ENCODE data around the gene SACM1L.

The SACM1L gene

DNA sequence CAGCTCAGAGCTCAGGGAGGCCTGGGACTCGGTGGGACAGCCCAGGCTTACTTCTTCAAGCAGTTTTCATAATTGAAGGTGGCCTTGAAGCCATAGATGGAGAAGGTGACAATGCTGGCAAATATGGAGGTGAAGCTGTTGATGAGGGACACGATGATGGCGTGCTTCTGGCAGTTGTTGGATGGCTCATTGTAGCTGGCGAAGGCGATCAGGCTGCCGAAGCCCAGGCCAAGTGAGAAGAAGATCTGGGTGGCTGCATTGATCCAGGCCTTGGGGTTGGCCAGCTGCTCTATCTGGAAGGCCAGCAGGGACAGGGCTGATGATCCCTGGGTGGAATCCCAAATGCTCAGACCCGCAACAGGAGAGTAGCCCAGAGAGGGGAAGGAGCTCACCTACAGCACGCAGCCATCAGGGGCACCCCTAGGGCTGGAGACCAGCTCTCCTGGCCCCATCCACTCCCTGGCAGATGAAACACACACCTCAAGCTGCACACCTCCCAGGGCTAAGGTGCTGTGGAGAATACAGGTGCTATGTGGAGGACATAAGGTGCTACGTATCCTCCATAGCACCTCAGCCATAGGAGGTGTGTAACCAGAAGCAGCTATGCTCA, 82.1 kb downstream of the SACM1L start:
- TF ChIP-seq, protein P1, sequence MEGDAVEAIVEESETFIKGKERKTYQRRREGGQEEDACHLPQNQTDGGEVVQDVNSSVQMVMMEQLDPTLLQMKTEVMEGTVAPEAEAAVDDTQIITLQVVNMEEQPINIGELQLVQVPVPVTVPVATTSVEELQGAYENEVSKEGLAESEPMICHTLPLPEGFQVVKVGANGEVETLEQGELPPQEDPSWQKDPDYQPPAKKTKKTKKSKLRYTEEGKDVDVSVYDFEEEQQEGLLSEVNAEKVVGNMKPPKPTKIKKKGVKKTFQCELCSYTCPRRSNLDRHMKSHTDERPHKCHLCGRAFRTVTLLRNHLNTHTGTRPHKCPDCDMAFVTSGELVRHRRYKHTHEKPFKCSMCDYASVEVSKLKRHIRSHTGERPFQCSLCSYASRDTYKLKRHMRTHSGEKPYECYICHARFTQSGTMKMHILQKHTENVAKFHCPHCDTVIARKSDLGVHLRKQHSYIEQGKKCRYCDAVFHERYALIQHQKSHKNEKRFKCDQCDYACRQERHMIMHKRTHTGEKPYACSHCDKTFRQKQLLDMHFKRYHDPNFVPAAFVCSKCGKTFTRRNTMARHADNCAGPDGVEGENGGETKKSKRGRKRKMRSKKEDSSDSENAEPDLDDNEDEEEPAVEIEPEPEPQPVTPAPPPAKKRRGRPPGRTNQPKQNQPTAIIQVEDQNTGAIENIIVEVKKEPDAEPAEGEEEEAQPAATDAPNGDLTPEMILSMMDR (IDR thresholded peaks at IDR 0.05; ENCODE audit: borderline replicate concordance, insufficient read depth, low read depth, low read length), result no peak
- H3K4me3 ChIP-seq (ENCODE audit: low read depth, low read length), result no peak overlapping the region

DNA sequence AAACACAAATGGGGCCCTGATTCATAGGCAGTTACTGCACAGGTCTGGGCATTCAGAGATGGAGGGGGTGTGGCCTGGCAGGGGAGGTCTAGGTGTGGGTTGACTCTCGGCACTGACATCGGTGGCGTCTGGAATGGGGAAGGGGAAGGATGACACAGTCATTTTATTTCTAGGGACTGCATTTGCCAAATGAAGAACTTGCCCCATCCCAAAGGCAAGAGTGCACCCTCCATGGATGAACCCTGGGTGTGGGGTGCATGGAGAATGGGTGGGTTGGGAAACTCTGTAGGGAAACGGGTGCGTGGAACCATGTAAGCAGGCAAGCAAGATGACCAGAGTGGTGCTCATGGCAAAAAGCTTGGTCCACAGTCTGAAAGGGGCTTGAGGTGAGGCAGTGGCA, 82.6 kb downstream of the SACM1L start:
- TF ChIP-seq, protein P1 (IDR thresholded peaks at IDR 0.05; ENCODE audit: borderline replicate concordance, insufficient read depth, low read depth, low read length), result no peak
- no peak overlapping the region for H3K4me3 ChIP-seq (ENCODE audit: low read depth, low read length)

DNA sequence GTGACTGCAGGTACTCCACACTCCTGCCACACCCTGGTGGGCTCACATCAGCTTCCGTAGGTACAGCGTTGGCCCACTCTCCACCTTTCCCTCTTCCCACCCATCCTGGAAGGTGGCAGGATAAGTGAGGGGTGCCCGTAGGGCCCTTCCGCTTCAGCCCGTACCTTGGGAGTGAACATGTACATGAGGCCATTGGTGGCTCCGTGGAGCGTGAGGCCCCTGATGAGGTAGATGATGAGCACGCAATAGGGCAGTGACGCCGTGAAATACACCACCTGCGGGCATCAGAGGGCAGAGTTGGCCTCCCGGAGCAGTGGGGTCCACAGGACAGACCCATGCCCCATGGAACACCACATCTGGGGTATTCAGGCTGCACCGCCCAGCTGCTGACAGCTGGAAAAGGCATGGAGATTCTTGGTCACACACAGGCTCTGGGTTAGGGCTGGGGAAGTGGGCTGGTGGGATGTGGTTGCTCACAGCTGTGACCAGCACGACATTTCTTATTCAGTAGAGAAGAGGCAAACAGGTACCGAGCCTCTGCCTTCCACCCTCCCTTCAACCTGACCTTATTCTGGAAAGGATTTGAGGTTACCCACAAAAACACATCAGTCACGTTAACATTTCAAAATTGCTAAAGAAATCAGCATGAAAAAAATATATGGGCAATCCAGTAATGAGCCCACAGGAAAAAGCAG, 83.3 kb downstream of the SACM1L start:
- TF ChIP-seq, protein P1 (IDR thresholded peaks at IDR 0.05; ENCODE audit: borderline replicate concordance, insufficient read depth, low read depth, low read length), result no peak

DNA sequence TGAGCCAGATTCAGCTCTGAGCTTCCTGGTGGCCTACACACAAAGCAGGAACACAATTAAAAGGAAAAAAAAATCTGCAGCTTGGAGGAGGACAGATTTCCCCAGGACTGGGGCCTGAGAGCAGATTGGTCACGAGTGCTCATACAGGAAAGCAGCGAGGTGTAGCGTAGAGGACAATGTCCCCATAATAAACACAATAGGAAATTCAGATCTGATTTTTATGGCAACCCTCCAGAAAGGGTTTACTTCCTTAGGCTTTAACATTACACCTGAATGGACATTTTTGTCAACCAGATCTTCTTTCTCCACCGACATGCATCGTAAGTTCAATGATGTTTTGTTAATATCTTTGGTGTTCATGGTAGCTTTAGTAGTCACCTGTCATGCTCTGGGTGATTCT, 83.9 kb downstream of the SACM1L start:
- TF ChIP-seq, protein P1 (IDR thresholded peaks at IDR 0.05; ENCODE audit: borderline replicate concordance, insufficient read depth, low read depth, low read length), result no peak
- no peak overlapping the region for H3K4me3 ChIP-seq (ENCODE audit: low read depth, low read length)

More for the DNA sequence above, 83.3 kb downstream of the SACM1L start:
- H3K4me3 ChIP-seq (ENCODE audit: low read depth, low read length), result no peak overlapping the region

DNA sequence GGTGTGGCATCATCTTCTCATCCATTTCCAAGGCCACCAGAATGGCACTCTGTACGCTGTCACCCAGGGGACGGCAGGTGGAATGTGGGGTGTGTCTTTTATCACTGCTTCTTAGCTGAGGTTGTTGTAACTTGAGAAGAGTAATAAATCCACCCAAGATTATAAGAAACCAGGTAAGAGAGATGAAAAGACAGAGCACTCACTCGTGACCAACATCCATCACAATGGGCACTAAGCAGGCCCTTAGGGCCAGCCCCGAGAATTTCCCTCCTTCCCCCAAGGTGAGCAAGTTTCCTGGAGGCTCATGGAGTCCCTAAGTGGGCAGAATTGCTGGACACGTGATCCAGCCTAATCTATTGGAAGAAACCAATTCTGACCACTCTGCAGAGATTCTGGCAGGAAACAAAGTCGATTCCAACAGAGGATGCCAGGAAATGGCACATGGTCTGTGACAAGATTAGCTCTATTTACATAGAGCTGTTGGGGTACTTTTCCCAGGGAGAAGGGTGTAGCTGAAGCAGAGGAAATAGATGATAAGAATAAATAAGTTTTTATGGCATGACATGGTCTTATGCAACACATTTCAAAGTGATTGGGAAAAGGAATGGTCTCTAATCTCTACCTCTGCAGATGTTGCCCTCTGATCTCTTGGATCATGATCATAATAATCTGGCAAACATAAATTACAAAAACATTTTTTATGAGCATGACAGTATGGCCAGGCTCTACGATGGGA, 84.7 kb downstream of the SACM1L start:
- TF ChIP-seq, protein P1 (IDR thresholded peaks at IDR 0.05; ENCODE audit: borderline replicate concordance, insufficient read depth, low read depth, low read length), result no peak
- no peak overlapping the region for H3K4me3 ChIP-seq (ENCODE audit: low read depth, low read length)

DNA sequence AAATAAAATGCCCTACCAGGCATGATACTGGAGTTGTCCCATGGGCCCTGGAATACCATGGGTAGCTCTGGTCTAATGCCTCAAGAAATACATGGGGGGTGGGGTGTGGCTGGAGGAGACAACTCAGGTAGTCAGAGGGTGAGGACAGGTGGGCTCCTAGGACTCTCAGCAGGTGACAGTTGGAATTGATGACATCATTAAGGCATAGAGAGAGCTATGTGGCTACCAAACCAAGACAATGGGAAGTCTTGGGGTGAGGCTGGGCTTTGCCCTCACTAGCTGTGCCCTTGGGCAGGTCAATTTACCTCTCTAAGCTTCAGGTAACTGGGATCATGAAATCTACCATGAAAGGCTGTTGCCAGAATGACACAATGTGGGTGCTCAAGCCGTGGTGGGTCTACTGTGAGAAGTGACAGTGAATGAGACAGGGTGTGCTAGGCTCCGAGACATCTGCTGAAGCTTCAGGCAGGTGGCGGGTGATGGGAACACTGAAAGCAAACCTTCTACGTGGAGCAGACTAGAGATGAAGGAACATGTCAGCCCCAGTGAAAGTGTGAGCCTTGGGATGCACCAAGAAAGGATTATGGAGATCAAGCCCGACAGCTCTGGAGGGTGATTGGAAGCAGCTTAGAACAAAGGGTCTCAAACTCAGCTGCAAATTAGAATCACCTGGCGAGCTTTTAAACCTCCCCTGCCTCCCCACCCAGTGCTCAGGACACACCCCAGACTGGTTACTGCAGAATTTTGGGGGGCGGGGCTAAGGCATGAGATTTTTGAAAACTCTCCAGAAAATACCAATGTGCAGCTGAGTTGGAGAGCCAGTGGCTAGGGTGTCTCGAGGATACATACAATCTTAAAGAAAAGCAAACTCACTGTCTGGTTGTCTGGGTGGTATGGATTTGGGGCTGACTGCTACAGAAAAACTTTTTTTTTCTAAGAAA, 85.7 kb downstream of the SACM1L start:
- no peak overlapping the region for H3K4me3 ChIP-seq (ENCODE audit: low read depth, low read length)
- TF ChIP-seq, protein P1 (IDR thresholded peaks at IDR 0.05; ENCODE audit: borderline replicate concordance, insufficient read depth, low read depth, low read length), result no peak
